Fibroblast of skin of right quadriceps (primary cell): ENCODE data around the gene PRDM1.

Experiments used
- DNase-seq: peaks from one replicate; pipeline ENCODE4 v3.0.0-alpha.2; 2013

Gene PRDM1

DNA sequence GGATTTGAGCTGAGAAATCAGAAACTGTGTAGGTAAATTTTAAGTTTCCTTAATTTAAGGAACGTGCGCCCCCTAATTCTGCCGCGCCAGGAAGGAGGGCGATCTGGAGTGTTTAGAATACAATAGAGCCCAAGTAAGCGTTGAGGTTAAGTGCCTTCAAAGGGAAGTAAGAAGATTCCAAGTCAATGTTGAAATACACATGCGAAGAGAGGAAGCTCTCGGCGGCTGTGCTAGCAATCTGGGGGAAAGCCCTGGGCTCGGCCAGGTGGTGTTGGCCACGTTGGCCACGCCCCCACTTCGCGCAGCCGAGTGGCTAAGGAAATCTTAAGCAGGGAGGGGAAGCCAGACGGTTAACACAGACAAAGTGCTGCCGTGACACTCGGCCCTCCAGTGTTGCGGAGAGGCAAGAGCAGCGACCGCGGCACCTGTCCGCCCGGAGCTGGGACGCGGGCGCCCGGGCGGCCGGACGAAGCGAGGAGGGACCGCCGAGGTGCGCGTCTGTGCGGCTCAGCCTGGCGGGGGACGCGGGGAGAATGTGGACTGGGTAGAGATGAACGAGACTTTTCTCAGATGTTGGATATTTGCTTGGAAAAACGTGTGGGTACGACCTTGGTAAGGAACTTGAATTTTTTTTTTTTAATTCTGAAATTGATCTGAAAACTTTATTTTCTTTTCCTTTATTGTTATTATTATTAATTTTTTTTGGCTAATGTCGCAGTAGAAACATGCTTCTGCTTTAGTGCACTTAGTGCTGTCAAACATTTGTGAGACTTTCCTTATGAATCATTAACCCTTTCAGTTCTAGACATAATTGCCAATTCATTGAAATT lies at the start of gene PRDM1:
TSS of gene PRDM1 (plus strand) at position 353 of the 830 bp plus-strand sequence. CDS start at position 571, 218 bp downstream.
- peak; percentile 60 for DNase-seq

DNA sequence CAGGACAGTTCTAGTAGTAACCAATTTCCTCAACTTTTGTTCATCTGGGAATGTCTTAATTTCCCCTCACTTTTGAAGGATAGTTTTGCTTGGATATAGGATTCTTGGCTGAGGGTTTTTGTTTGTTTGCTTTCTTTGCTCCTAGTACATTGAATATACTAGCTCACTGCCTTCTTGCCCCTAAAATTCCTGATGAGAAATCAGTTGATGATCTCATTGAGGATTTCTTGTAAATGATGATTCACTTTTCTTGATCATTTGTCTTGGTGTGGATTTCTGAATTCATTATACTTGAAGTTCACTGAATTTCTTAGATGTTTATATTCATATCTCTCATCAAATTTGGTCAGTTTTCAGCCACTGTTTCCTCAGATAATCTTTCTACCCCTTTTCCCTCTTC lies 49.1 kb upstream of the PRDM1 start:
- DNase-seq, result peak; percentile 76

DNA sequence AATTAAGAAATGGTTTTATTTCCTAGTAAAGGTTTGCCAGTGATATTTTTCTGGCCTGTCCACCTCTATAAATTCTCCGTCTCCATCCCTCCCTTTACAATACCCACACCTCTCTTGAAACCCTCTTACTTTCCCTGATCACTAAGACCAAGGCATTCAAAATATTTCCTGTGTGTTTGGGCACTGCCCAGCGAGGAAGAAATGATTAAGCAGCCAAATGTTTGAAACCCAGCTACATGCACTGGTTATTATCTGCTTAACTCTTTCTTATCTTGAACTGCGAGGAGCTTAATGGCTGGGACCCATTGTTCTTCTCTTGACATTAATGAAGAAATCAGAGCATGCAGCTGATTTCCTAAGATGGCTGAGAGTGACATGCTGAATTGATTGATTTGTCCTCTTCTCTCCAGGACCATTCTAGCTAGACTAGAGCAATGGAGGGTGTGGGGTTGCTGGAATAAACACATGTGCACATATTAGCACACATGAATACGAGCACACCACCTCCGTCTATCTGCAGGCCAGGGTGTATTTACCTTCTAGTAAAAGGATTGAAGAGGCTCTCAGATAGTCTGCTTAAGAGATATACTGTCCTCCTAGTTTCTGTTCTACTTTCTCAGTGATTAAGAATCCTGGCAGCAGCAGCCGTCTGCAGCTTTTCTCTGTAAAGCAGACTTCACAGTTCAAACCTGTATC lies 46.1 kb upstream of the PRDM1 start:
- no peak for DNase-seq

DNA sequence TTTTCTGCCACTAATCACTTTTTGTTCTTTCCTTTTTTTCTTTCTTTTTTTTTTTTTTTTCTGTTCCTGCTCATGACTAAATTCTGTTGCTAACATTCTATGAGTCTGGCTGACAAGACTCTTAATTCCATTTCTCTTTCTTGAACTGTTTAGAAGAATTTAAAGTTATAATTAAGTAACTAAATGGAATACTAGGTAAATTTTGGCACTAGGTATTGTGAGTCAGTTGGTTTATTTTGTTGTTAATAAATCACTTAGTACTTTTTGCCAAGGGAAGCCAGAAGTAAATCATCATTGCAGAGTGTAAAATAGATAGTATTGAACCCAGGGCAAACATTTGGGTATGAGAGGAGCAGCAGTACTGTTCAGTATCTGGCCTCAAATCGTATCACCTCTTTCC lies 42.0 kb upstream of the PRDM1 start:
- DNase-seq, result no peak

DNA sequence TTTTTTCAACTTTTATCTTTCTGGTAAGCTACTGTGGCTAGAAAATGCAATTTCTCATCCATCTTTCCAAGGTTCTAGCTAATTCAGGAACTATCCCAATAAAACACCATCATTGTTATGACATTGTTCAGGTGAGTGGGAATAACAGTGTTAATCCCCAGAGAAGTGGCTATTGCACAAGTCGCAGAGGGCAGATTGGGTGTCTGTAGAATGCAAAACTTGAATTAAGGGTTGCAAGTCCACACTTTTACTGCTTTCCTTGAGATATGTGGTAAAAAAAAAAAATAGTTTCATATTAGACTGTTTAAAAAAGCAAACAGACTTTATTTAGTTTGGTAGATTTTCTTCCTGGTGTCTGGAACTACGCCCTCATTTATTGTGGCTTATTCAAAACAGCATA lies 41.1 kb upstream of the PRDM1 start:
- no peak for DNase-seq

DNA sequence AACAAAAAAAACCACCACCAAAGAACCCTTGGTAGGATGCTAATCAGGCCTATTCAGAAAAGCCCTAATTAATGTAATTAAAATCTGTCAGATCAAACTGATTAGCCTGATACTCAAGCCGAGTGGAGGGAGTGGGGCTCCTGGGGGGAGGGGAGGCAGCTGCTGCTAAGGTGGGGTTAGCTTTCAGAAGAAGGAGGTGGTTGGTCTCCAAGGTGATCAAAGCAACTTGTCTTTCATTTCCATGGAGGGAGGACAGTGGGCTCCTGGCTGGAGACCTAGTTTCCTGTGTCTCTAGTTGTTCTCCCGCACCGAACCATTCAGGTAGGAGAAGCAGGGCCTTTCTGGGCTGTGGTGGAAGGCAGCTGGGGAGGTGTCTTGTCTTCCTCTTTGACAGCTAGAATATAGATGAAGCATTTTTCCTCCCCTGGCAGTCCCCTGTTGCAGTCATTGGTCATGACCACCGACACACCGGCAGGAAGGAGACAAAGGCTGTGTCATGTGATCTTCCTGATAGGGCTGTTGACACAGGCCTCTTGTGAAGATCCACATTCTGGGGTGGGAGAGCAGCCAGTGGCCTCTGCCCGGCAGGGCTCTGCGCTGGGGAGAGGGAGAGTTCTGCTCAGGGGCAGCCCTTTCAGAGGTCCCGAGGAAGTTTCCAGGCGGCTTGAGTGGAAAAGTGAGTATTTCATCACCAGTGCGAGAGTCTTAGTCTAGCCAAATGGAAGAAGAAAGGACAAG lies 39.9 kb upstream of the PRDM1 start:
- no peak for DNase-seq

DNA sequence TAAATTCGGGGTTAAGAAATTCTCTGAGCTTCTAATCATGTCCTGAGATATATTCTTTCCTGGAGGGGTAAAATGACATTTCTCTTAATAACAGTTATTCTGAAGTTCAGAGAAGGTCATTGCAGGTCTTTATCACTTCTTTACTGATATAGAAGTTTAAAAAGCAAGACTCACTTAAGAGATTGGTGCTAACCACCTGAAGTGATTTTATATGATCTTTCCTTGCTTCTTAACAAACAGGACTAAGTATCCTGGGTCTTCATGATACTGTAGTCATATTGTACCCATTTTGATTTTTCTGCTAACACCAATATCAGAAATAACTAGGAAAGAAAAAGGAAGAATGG lies 39.3 kb upstream of the PRDM1 start:
- no peak for DNase-seq

DNA sequence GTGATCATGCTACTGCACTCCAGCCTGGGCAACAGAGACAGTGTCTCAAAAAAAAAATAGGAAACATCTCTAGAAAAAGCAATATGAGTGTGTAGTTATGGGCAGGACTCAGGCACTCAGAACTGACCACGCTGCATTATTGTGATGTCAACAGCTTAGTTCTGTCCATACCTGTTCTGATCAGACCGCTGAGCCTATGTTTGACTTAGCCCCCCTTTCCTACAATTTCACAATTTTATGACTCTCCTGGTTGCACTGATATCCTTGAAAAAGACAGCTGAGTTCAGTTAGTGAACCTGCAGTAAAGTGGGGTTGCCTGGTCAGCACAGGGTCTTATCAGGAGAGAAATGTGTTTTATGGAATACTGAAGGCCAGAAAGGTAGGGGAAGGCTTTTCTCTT lies 37.8 kb upstream of the PRDM1 start:
- no peak for DNase-seq

DNA sequence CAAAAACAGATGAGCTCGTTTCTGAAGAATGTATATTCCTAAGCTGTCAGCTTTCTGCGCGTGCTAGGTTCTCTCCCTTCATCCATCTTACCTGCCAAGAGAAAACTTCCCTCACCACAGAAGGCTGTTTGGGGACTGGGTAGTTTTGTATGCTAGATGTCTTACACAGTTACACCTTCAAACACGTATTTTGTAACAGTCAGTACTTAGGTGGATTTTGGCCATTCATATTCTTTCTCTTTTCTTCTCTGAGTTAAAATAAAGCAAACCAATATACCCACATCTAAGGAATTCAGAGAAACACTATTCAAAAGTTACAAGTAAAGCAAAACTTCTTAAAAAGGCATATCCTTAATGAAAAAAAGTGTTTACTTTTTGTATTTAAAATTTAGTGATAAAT lies 35.6 kb upstream of the PRDM1 start:
- DNase-seq, result no peak

DNA sequence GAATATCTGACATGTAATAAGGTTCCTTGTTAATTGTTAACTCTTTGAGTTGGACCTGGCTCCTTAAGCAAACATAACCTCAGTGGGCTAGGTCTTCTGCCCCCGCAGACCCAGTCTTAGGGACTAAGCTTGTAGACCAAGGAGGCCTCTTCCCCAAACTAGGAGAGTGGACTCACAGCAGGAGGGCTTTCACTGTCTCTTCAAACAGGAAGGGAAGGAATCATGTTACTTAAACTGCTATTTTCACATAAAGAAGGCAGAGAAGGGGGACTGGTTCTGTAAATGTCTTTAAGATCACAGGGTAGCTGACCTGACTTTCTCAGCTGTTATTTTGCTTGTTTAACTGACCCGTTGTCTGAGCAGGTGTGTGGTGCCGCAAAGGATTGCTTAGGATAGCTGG lies 34.9 kb upstream of the PRDM1 start:
- no peak for DNase-seq

DNA sequence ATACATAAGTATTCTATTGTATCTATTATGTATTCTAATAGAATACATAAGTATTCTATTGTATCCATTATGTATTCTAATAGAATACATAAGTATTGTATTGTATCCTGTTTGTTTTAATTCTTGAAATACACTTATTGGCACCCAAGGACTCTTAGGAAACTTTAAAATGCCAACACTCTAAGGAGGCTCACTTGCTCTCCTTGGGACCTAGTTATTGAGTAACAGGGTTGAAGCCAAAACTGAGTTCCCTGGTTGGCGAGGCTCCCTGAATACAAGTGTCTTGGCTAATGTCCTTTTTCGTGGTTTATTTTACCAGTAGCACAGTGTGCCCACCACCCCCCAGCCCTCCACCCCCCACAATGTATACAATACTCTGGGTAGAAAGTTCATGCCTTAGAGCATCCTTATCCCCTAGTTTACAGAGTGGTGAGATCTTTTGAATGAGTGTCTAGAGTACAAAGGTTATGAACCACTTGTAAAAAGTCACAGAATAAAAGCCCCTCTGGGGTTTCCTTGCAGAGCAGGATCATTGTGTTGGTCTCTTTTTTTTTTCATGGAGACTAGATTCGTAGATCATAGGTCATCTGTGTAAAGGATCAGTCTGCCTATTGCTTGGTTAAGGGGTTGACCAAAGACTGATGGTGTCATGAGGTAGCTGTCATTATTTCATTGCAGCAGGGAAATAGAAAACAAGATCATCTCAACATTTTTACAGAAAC lies 32.5 kb upstream of the PRDM1 start:
- no peak for DNase-seq

DNA sequence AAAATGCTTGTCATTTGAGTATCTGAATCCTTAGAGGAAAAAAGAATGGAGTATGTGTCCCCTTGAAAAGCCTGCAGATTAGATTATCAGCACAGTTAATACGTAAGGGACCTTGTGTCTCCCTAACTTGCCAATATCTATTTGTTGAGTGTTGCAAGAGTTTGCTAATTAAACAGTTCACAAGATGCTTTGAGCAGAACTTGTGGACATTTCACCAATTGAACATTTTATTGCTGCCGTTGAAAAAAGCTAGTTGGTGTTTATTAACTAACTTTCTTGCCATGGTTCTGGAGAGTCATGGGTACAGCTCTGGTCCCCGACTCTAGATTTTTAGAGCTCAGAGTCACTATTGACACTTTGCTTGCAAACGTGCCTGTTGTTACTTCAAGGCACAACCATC lies 30.6 kb upstream of the PRDM1 start:
- no peak for DNase-seq

DNA sequence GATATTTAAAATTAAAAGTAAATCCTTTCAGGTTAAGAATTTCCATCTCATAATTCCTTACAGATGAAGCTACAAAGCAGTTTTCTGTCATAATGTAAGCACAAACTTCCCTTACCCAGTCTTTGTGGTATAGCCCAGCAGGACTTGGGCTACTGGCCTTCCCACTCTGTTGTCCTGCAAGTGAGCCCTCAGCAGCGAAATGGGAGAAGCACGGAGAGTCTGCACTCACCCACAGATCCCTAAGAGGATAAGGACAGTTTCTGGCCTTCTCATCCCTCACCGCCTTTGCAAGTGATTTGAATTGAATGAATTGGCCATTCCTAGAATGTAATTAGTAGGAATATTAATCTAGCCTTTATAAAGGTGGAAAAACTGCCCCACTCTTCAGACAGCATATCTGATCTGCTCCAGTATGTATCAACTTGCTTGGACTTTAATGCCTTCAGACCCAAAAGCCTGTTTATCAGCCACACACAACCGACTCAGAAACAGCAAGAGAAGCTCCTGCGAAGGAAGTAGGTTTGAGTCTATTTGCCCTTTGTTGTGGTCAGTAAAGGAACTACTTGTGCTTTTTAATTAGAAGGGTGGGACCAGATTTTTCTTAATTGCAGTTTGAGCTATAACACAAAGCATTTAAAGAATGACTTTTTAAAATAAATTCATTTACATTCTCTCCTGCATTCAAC lies 29.9 kb upstream of the PRDM1 start:
- DNase-seq, result no peak

DNA sequence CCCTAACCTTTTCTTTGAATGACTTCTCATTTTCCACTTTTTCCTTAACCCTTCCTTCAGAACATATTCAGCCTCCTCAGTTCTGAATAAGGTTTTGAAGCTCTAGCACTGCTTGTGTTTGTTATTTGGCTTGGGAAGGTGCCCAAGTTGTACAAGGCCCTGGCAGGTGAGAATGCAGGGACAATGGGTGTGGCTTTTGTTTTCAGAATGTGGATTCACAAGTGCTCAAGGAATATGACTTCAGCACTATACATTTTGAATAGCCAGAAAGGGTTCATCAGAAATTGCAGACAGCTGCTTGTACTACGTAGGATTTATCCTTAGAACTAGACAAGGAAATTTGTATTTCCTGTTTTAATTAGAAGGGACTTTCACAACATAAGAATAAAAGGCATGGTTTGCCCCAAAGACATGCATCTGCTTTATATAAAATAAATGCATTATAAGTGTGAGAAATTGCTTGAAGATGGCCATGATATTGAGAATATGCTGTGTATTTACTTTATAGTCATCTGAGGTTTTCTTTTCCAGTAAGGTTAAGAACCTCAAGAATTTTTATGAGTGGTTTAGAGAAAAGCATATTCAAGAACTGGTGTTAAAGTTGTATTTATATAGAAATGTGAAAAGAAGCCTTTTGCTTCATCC lies 29.3 kb upstream of the PRDM1 start:
- no peak for DNase-seq

DNA sequence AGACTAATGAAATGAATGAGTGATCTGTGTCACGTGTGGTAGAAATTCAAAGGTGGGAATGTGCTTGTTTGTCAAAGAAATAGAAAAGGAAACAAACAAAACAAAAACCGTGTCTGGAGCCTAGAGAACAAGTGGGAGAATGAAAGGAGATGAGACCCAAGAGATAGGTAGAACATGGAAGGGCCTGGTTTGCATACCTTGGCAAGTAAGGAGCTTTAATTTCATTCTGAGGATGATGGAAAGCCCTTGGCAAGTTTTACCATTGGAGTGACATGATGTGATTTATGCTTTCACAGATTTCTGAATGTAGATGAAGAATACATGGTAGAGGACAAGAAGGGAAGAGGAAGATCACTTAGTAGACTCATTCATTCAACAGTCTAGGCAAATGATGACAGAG lies 26.8 kb upstream of the PRDM1 start:
- no peak for DNase-seq

DNA sequence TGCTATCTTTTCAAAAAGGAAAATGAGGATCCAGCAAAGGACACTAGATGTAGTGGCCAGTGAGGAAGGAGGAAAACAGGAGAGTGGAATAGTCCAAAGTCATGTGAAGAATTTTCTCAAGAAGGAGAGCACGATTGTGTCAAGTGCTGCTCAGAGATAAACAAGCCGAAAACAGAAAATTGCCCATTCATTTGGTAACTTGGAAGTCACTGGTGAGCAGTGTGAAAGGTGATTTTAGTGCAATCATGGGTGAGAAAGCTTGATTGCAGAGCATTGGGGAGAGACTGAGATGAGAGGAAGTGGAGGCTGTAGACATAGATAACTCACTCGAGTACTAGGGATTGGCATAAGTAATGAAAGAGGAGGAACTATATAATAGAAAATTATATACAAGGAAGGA lies 26.0 kb upstream of the PRDM1 start:
- no peak for DNase-seq

DNA sequence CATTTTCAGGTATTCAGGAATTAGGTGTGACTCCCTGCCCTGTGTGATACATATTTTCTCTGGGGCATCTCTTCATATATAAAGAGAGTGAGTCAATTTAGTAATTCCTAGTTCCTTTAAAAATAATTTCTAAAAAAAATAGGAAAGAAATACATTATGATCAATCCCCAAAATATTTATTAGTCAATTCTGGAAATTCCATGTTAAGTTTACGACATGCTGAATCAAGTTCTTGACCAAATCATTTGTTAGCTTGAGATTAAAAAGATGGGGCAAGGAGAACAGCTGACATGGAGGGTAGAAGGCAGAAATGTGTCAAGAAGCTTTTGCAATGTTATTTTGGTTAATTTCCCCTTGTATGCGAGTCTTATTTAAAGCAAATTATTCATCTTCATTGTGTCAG lies 22.7 kb upstream of the PRDM1 start:
- DNase-seq, result peak; percentile 63

DNA sequence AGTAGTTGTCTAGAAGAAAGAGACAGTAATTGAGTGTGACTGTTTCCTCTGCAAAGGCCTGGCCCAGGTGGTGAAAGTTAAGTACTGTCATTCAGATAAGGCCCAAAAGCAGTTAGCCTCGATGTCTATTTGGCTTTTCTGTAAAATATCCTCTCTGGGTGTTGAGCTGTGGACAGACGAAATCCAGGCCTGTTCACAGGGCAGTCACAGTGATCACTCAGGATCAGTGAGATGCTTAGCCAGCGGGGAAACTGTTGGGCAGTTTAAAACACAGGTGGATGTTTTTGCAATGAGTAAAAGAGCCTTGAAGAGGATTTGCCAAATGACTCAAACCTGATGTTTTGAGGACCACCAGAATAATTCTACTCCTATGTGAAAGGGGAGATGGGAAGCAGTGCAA lies 22.0 kb upstream of the PRDM1 start:
- DNase-seq, result peak; percentile 20

DNA sequence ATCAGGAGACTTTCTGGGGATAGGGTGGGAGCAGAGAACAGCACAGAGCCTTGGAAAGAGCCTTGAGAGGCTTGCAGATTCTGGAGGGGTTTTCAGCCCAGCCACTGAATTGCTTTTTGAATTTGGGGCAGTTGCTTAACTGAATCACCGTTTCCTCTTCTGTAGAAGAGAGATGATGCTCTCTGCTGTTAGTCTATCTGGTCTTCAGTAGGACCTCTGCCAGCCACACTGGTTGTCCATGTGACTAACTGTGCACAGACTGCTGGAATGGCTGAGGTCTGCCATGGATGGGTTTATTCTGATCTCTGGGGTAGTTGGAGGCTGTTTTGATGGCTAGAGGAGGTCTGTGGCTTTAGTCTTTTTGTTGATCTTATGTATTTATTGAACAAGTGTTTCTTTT lies 21.4 kb upstream of the PRDM1 start:
- DNase-seq, result peak; percentile 7

DNA sequence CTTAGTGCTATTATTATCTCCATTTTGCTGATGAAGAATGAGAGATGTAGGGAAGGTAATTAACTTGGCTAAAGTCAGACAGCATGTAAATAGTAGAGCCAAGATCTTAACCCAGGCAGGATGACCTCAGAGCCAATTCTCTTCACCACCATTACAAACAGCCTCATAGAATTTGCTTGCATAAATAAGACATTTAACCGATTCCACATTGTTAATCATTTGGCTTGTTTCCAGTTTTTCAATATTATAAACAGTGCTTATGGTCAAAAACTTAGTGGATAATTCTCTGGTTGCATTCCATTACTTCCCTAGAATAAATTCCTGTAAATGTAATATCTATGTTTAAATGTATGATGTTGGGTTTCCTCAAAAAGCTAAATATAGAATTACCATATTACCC lies 19.1 kb upstream of the PRDM1 start:
- peak; percentile 75 for DNase-seq

DNA sequence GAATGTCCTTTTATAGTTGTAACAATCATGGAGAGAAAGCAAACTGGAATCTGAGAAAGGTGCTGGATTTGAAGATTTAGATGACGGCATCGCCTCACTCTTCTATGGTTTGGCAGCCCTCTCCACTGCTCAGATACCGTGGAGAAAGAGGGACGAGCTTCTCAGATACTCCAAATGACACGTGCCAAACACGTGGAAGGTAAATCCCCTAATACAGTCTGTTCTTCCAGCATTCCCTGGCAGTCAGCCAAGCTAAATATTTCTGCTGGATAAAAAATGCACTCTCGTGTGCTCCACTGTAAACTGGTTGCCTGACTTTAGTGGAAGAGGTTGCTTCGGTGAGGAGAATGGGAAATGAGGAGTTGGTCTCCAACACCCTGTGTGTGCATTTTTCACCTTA lies 16.7 kb upstream of the PRDM1 start:
- peak; percentile 95 for DNase-seq

DNA sequence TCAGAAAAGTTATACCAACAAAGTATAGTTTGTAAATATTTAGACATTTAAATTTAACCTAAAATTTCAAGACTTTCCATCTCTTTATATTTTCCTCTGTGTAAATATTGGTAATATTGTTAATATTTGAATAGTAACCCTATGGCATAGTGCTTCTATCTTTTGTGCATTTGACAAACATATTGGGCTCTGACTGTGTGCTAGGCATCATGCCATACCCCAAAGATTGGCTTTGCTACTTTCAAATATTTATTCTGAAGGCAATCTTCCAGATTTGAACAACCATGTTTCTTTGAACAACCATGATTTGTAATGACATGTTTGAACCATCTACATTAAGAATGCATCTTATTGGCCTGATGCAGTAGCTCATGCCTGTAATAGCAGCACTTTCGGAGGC lies 15.5 kb upstream of the PRDM1 start:
- no peak for DNase-seq
